MCF 10A (cell line): ENCODE data around the gene SIRT7. TPM values are rescaled to one million over a fixed set of nuclear protein-coding genes. Genes with fewer than 3 reads are reported as not detected.

Experiments used
- BruUV-seq: library from RNA; stranded (reverse); fragments of 400-500 nt; replicated peaks from 2 replicates; lab custom pipeline; 2021; lab: Mats Ljungman, UMichigan
- CTCF ChIA-PET: fragments of 300-600 bp; sonication (Branson Sonifier 250); formaldehyde crosslinking; extraction: SDS; loops from one replicate; lab custom pipeline; 2021; ENCODE audit warnings: antibody characterized with exemption, inconsistent platforms; lab: Yijun Ruan, JAX
- POLR2A ChIA-PET: fragments of 300-600, 350-650 bp; sonication (Branson Sonifier 250); formaldehyde crosslinking; extraction: SDS; loops from one replicate; lab custom pipeline; 2020; ENCODE audit warnings: antibody characterized with exemption, inconsistent platforms; lab: Yijun Ruan, JAX
- DNase-seq: peaks from one replicate; pipeline ENCODE4 v3.0.0-alpha.2; 2018; ENCODE audit not compliant: unreplicated experiment
- H3K27ac Mint-ChIP-seq: one replicate; pipeline ENCODE4 v1.8.0; 2022; ENCODE audit warnings: mild to moderate bottlenecking, low read depth, mixed read lengths; ENCODE audit not compliant: unreplicated experiment
- H3K27me3 Mint-ChIP-seq: one replicate; pipeline ENCODE4 v1.8.0; 2022; ENCODE audit warnings: mixed read lengths; ENCODE audit not compliant: insufficient read depth, unreplicated experiment
- H3K36me3 Mint-ChIP-seq: one replicate; pipeline ENCODE4 v1.8.0; 2022; ENCODE audit warnings: mild to moderate bottlenecking, moderate library complexity, mixed read lengths; ENCODE audit not compliant: insufficient read depth, unreplicated experiment
- H3K4me1 Mint-ChIP-seq: one replicate; pipeline ENCODE4 v1.8.0; 2022; ENCODE audit warnings: mixed read lengths; ENCODE audit not compliant: insufficient read depth, unreplicated experiment
- H3K4me3 Mint-ChIP-seq: one replicate; pipeline ENCODE4 v1.8.0; 2022; ENCODE audit warnings: mild to moderate bottlenecking, moderate library complexity, mixed read lengths; ENCODE audit not compliant: unreplicated experiment
- H3K9me3 Mint-ChIP-seq: one replicate; pipeline ENCODE4 v1.8.0; 2022; ENCODE audit warnings: mixed read lengths; ENCODE audit not compliant: unreplicated experiment
- CTCF ChIP-seq: fragments of 200-600 bp; IDR thresholded peaks from one replicate; pipeline ENCODE4 v1.8.0; 2022; ENCODE audit warnings: antibody characterized with exemption, mild to moderate bottlenecking; ENCODE audit not compliant: unreplicated experiment
- intact Hi-C: fragments of 100-400 bp; cut with micrococcal nuclease; formaldehyde crosslinking; loops from 2 replicates; pipeline ENCODE4 v1.14.1; 2022
- total RNA-seq: library from RNA; stranded (reverse); gene quantifications from 2 replicates; pipeline ENCODE4 v1.2.3, GENCODE V29; 2022

SIRT7 gene
- total RNA-seq, 1 experiment from 2014 or later: 36.6 TPM

- peaks cover 18% of the 10 kb centered on the region for H3K4me1 Mint-ChIP-seq
- POLR2A ChIA-PET: interaction anchor here (0.6 to 4.1 kb wide), 15 partner anchors 10 to 166 kb away, joined by 3 to 27 read pairs (median 11); partner anchors contain the start of genes ALYREF, DCXR, P4HB and PYCR1
- CTCF ChIA-PET: interaction anchor here (1.0 kb wide), 1 partner anchor 14 kb away, joined by 6 read pairs; no protein-coding TSS in a partner anchor
- H3K9me3 Mint-ChIP-seq: no peaks in the 10 kb centered on the region
- no peaks in the 10 kb centered on the region for H3K27me3 Mint-ChIP-seq
- BruUV-seq: TSS peak; percentile 68
- H3K4me3 Mint-ChIP-seq: peak overlapping the region; percentile 78
- H3K36me3 Mint-ChIP-seq: peaks cover 52% of the 10 kb centered on the region
- TF ChIP-seq CTCF: peak; percentile 28
- DNase-seq: peak; percentile 89
- intact Hi-C loops: no loop called here
- peak overlapping the region; percentile 88 for H3K27ac Mint-ChIP-seq
Observed at GRCh38 chr17:81871387-81872230, 46.4 kb downstream of the SIRT7 start.

- peak within 1 kb of the TSS; percentile 78 for H3K4me3 Mint-ChIP-seq
- intact Hi-C loops: no loop called here
- H3K9me3 Mint-ChIP-seq: no peaks in the 10 kb centered on the region
- no TSS peak for BruUV-seq
- H3K36me3 Mint-ChIP-seq: peaks cover 58% of the 10 kb centered on the region
- no peaks in the 10 kb centered on the region for H3K27me3 Mint-ChIP-seq
- no peak for TF ChIP-seq CTCF
- H3K27ac Mint-ChIP-seq: peak within 1 kb of the TSS; percentile 88
- ChIA-PET CTCF (no interaction called here), POLR2A (interaction anchor here (0.6 to 4.1 kb wide), 9 partner anchors 9 to 318 kb away, joined by 3 to 27 read pairs (median 14); partner anchors contain the start of genes ARL16, HGS and P4HB)
- no peak for DNase-seq
- peaks cover 18% of the 10 kb centered on the region for H3K4me1 Mint-ChIP-seq
Observed at GRCh38 chr17:81870981-81871386, 47.0 kb downstream of the SIRT7 start, which contains the start of gene ARHGDIA. ARHGDIA (minus strand) TSS chr17:81871337; CDS start chr17:81869930, 1,407 bp downstream.

- ChIA-PET POLR2A (interaction anchor here (0.6 to 4.1 kb wide), 14 partner anchors 9 to 318 kb away, joined by 3 to 27 read pairs (median 8); partner anchors contain the start of genes ARL16, HGS, MCRIP1 and MRPL12), CTCF (interaction anchor here (0.6 to 0.7 kb wide), 2 partner anchors 41 to 111 kb away, joined by 3 read pairs; no protein-coding TSS in a partner anchor)
- intact Hi-C loops: no loop called here
- H3K27ac Mint-ChIP-seq: peak overlapping the region; percentile 69
- BruUV-seq: no TSS peak
- H3K9me3 Mint-ChIP-seq: no peaks in the 10 kb centered on the region
- H3K36me3 Mint-ChIP-seq: peaks cover 64% of the 10 kb centered on the region
- TF ChIP-seq CTCF: no peak
- DNase-seq: peak; percentile 53
- peaks cover 18% of the 10 kb centered on the region for H3K4me1 Mint-ChIP-seq
- H3K4me3 Mint-ChIP-seq: peak overlapping the region; percentile 72
- no peaks in the 10 kb centered on the region for H3K27me3 Mint-ChIP-seq
Observed at GRCh38 chr17:81870131-81870980, 47.6 kb downstream of the SIRT7 start.
